ENCODE measurements around the gene DNAJB7. TPM values are rescaled to one million over a fixed set of nuclear protein-coding genes. Genes with fewer than 3 reads are reported as not detected.

The DNAJB7 gene
- total and polyA plus RNA-seq, 10 of the 15 experiments (the other 5 are each of a cell fraction or from before 2014, with no cell fraction given), result 0.03 to 0.70 (median 0.29) TPM; not detected in 6

DNA sequence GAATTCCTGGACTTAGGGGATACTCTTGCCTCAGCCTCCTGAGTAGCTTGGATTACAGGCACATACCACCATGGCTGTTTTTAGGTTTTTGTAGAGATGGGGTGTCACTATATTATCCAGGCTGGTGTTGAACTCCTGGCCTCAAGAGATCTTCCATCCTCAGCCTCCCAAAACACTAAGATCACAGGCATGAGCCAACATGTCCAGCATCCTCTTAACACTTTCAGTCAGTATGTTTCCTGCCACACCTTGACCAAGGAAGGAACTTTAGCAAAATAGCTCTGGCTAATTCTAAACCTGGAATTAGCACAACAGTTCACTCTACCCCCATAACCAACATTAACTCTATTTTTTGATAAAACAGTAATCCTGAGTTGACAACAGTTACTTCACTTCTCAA is 27.2 kb upstream of the DNAJB7 start:
- no peak for DNase-seq (ENCODE audit: low read depth, low spot score)
- Histone ChIP-seq H3K4me3 (no peak overlapping the region), H4K20me1 (ENCODE audit: control insufficient read depth, insufficient read depth) (no peaks in the 10 kb centered on the region), H3K4me1 (ENCODE audit: control insufficient read depth, insufficient read depth, low read length) (no peaks in the 10 kb centered on the region), H3K27ac (ENCODE audit: control insufficient read depth, insufficient read depth) (no peak overlapping the region), H2AFZ (ENCODE audit: control insufficient read depth, low read depth, low read length) (no peak overlapping the region), H3K27me3 (replicated peaks in 1 of 2; ENCODE audit: control insufficient read depth in 2 of 2, insufficient read depth in 2 of 2, low read length in 1 of 2) (no peaks in the 10 kb centered on the region), H3K9ac (ENCODE audit: control insufficient read depth, insufficient read depth, low read length) (no peak overlapping the region), H3K9me3 (replicated peaks; ENCODE audit: control insufficient read depth, insufficient read depth, low read length) (no peaks in the 10 kb centered on the region), H3K79me2 (ENCODE audit: control insufficient read depth, insufficient read depth, low read length) (no peaks in the 10 kb centered on the region), H3K4me2 (ENCODE audit: control insufficient read depth, insufficient read depth) (no peak overlapping the region), H3K36me3 (ENCODE audit: control insufficient read depth in 2 of 2, insufficient read depth in 2 of 2, low read length in 1 of 2) (peaks cover 0 to 6% of the 10 kb centered on the region in 2 experiments; a peak in 2 of 4 replicates)
- ChIA-PET SMC1A (ENCODE audit: uncharacterized antibody, unreplicated experiment) (interaction anchor here (3.5 kb wide), 1 partner anchor 10 kb away, joined by 12 read pairs; no protein-coding TSS in a partner anchor), CTCF (interaction anchor here (0.6 to 1.9 kb wide), 3 partner anchors 10 to 372 kb away, joined by 3 to 9 read pairs (median 3); no protein-coding TSS in a partner anchor), POLR2A (no interaction called here), RAD21 (ENCODE audit: unreplicated experiment) (interaction anchor here (2.0 kb wide), 1 partner anchor 10 kb away, joined by 7 read pairs; no protein-coding TSS in a partner anchor)
- intact Hi-C loops (cut with micrococcal nuclease; ENCODE audit: unreplicated experiment), result no loop called here
- FAIRE-seq, result no peak
- no peak for TF ChIP-seq POLR2AphosphoS5 (IDR thresholded peaks at IDR 0.05; ENCODE audit: low read length)
- TF ChIP-seq, protein P1, sequence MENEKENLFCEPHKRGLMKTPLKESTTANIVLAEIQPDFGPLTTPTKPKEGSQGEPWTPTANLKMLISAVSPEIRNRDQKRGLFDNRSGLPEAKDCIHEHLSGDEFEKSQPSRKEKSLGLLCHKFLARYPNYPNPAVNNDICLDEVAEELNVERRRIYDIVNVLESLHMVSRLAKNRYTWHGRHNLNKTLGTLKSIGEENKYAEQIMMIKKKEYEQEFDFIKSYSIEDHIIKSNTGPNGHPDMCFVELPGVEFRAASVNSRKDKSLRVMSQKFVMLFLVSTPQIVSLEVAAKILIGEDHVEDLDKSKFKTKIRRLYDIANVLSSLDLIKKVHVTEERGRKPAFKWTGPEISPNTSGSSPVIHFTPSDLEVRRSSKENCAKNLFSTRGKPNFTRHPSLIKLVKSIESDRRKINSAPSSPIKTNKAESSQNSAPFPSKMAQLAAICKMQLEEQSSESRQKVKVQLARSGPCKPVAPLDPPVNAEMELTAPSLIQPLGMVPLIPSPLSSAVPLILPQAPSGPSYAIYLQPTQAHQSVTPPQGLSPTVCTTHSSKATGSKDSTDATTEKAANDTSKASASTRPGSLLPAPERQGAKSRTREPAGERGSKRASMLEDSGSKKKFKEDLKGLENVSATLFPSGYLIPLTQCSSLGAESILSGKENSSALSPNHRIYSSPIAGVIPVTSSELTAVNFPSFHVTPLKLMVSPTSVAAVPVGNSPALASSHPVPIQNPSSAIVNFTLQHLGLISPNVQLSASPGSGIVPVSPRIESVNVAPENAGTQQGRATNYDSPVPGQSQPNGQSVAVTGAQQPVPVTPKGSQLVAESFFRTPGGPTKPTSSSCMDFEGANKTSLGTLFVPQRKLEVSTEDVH (IDR thresholded peaks at IDR 0.05; ENCODE audit: low read depth, partially characterized antibody), result no peak
- TF ChIP-seq CHD4 (IDR thresholded peaks at IDR 0.05), result no peak
- TF ChIP-seq CHD1 (IDR thresholded peaks at IDR 0.05; ENCODE audit: low read depth, low read length), result no peak
- no peak for TF ChIP-seq ZNF207 (IDR thresholded peaks at IDR 0.05; ENCODE audit: borderline replicate concordance)
- no peak for TF ChIP-seq CHD2 (IDR thresholded peaks at IDR 0.05; ENCODE audit: borderline replicate concordance, low read depth, low read length)
- no peak for TF ChIP-seq RCOR1 (conservative IDR thresholded peaks at IDR 0.05; ENCODE audit: low read depth, low read length)
- no peak for TF ChIP-seq RAD21 (IDR thresholded peaks at IDR 0.05; ENCODE audit: insufficient read depth, low read depth, low read length)
- TF ChIP-seq POU2F2 (IDR thresholded peaks at IDR 0.05; ENCODE audit: borderline replicate concordance, low read depth, low read length), result no peak
- no peak for TF ChIP-seq NR2C1 (IDR thresholded peaks at IDR 0.05)
- TF ChIP-seq, protein P2, sequence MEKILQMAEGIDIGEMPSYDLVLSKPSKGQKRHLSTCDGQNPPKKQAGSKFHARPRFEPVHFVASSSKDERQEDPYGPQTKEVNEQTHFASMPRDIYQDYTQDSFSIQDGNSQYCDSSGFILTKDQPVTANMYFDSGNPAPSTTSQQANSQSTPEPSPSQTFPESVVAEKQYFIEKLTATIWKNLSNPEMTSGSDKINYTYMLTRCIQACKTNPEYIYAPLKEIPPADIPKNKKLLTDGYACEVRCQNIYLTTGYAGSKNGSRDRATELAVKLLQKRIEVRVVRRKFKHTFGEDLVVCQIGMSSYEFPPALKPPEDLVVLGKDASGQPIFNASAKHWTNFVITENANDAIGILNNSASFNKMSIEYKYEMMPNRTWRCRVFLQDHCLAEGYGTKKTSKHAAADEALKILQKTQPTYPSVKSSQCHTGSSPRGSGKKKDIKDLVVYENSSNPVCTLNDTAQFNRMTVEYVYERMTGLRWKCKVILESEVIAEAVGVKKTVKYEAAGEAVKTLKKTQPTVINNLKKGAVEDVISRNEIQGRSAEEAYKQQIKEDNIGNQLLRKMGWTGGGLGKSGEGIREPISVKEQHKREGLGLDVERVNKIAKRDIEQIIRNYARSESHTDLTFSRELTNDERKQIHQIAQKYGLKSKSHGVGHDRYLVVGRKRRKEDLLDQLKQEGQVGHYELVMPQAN (conservative IDR thresholded peaks at IDR 0.05), result no peak
- TF ChIP-seq, protein P3, sequence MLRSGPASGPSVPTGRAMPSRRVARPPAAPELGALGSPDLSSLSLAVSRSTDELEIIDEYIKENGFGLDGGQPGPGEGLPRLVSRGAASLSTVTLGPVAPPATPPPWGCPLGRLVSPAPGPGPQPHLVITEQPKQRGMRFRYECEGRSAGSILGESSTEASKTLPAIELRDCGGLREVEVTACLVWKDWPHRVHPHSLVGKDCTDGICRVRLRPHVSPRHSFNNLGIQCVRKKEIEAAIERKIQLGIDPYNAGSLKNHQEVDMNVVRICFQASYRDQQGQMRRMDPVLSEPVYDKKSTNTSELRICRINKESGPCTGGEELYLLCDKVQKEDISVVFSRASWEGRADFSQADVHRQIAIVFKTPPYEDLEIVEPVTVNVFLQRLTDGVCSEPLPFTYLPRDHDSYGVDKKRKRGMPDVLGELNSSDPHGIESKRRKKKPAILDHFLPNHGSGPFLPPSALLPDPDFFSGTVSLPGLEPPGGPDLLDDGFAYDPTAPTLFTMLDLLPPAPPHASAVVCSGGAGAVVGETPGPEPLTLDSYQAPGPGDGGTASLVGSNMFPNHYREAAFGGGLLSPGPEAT (IDR thresholded peaks at IDR 0.05; ENCODE audit: low read depth), result no peak
- in situ Hi-C loops (cut with MboI), result no loop called here
- no TSS peak for BruUV-seq (replicated peaks)
- ATAC-seq, result no peak
